ENCODE measurements around the gene SLC22A24. TPM values are rescaled to one million over a fixed set of nuclear protein-coding genes. Genes with fewer than 3 reads are reported as not detected.
"Not testable (repeated sequence)": the region's sequence is repeated elsewhere in the genome, so short reads cannot be mapped to it uniquely, and the experiment has no call there.

SLC22A24 gene
- total and polyA plus RNA-seq, 8 donors, result not detected

DNA sequence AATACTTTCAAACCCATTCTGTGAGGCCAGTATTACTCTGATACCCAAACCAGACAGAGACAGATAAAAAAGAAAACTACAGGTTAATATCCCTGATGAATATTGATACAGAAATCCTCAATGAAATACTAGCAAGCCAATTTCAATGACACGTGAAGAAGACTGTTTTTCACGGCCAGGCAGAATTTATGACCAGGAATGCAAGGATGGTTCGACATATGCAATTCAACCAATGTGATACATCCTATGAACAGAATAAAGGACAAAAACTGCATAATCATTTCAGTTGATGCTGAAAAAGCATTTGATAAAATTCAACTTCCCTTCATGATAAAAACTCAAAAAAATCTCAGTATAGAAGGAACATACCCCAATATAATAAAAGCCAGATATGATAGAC, 44.5 kb downstream of the SLC22A24 start:
- H3K27me3 ChIP-seq, result no peaks in the 10 kb centered on the region
- H3K4me1 ChIP-seq, result peaks cover 0 to 3% (median 0%) of the 10 kb centered on the region in 4 donors
- no peak overlapping the region for H3K27ac ChIP-seq
- H3K36me3 ChIP-seq, result no peaks in the 10 kb centered on the region
- TF ChIP-seq POLR2A (IDR thresholded peaks at IDR 0.05), result no peak
- no peak for TF ChIP-seq EP300 (IDR thresholded peaks at IDR 0.05)
- TF ChIP-seq POLR2AphosphoS5 (IDR thresholded peaks at IDR 0.05), result no peak
- TF ChIP-seq, protein P1, sequence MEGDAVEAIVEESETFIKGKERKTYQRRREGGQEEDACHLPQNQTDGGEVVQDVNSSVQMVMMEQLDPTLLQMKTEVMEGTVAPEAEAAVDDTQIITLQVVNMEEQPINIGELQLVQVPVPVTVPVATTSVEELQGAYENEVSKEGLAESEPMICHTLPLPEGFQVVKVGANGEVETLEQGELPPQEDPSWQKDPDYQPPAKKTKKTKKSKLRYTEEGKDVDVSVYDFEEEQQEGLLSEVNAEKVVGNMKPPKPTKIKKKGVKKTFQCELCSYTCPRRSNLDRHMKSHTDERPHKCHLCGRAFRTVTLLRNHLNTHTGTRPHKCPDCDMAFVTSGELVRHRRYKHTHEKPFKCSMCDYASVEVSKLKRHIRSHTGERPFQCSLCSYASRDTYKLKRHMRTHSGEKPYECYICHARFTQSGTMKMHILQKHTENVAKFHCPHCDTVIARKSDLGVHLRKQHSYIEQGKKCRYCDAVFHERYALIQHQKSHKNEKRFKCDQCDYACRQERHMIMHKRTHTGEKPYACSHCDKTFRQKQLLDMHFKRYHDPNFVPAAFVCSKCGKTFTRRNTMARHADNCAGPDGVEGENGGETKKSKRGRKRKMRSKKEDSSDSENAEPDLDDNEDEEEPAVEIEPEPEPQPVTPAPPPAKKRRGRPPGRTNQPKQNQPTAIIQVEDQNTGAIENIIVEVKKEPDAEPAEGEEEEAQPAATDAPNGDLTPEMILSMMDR (IDR thresholded peaks at IDR 0.05), result no peak
- H3K4me3 ChIP-seq, result no peak overlapping the region
- peaks cover 4 to 37% (median 25%) of the 10 kb centered on the region in 4 donors for H3K9me3 ChIP-seq
- intact Hi-C loops (cut with DNase I; ENCODE audit: low total_unique reads), result no loop called here
- 59 to 96% (median 77%) methylated on average over 3 of the region's 3 CpGs for WGBS, 5 donors
- DNase-seq, result no peak

GRCh38 chr11:63080682-63081081, 63.3 kb downstream of the SLC22A24 start:
- 62 to 66% (median 64%) methylated on average over 2 of the region's 2 CpGs for WGBS, 5 donors
- H3K9me3 ChIP-seq, result no peaks in the 10 kb centered on the region
- H3K4me3 ChIP-seq, result no peak overlapping the region
- H3K27ac ChIP-seq, result no peak overlapping the region
- no peaks in the 10 kb centered on the region for H3K4me1 ChIP-seq
- no peak for DNase-seq
- H3K27me3 ChIP-seq, result peaks cover 0 to 4% (median 0%) of the 10 kb centered on the region in 3 donors
- no peak for TF ChIP-seq POLR2AphosphoS5 (IDR thresholded peaks at IDR 0.05)
- TF ChIP-seq, protein P1 (IDR thresholded peaks at IDR 0.05), result no peak
- TF ChIP-seq EP300 (IDR thresholded peaks at IDR 0.05), result no peak
- TF ChIP-seq POLR2A (IDR thresholded peaks at IDR 0.05), result no peak
- no peaks in the 10 kb centered on the region for H3K36me3 ChIP-seq
- intact Hi-C loops (cut with DNase I; ENCODE audit: low total_unique reads), result no loop called here

GRCh38 chr11:63046203-63046602, 97.8 kb downstream of the SLC22A24 start:
- intact Hi-C loops (cut with DNase I; ENCODE audit: low total_unique reads), result loop anchor here (10.0 kb wide), 1 partner anchor 169 kb away; no protein-coding TSS in a partner anchor
- H3K36me3 ChIP-seq, H3K4me3 ChIP-seq, DNase-seq, H3K27ac ChIP-seq, H3K27me3 ChIP-seq, H3K4me1 ChIP-seq: not testable (repeated sequence)
- WGBS, 5 donors, result 39 to 67% (median 58%) methylated on average over 1 of the region's 1 CpG
- peaks cover 0 to 17% (median 7%) of the 10 kb centered on the region in 4 donors for H3K9me3 ChIP-seq

GRCh38 chr11:63042596-63042995, 101.4 kb downstream of the SLC22A24 start:
- Histone ChIP-seq H3K27me3 (no peaks in the 10 kb centered on the region), H3K4me1 (no peaks in the 10 kb centered on the region), H3K36me3 (no peaks in the 10 kb centered on the region), H3K27ac (no peak overlapping the region), H3K9me3 (no peaks in the 10 kb centered on the region), H3K4me3 (no peak overlapping the region)
- WGBS, 5 donors, result 92 to 97% (median 95%) methylated on average over 3 of the region's 3 CpGs
- no peak for TF ChIP-seq EP300 (IDR thresholded peaks at IDR 0.05)
- TF ChIP-seq POLR2AphosphoS5 (IDR thresholded peaks at IDR 0.05), result no peak
- TF ChIP-seq POLR2A (IDR thresholded peaks at IDR 0.05), result no peak
- TF ChIP-seq, protein P1 (IDR thresholded peaks at IDR 0.05), result no peak
- intact Hi-C loops (cut with DNase I; ENCODE audit: low total_unique reads), result loop anchor here (10.0 kb wide), 1 partner anchor 172 kb away; no protein-coding TSS in a partner anchor
- no peak for DNase-seq

DNA sequence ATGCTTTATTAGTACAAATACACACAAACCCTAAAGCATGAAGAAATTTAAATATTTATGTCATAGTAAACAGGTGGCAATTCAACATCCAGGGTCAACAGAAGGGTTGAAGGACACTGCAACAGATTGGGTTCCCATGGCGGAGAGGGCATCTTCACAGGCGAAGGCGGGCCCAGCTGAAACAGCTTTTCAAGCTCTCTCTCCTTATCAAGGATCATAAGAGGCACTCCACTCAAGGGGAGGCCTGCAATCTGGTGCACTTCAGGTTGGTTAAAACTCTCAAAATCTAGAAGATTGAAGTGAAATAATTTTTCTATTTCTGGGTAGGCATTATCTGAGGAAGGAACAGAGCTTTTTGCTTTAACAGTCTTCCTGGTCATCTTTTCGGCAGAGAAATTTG, 111.6 kb downstream of the SLC22A24 start:
- H3K9me3 ChIP-seq, result no peaks in the 10 kb centered on the region
- no peak for TF ChIP-seq POLR2A (IDR thresholded peaks at IDR 0.05)
- TF ChIP-seq EP300 (IDR thresholded peaks at IDR 0.05), result no peak
- TF ChIP-seq, protein P1 (IDR thresholded peaks at IDR 0.05), result no peak
- no peak for TF ChIP-seq POLR2AphosphoS5 (IDR thresholded peaks at IDR 0.05)
- no peaks in the 10 kb centered on the region for H3K27me3 ChIP-seq
- H3K4me3 ChIP-seq, result no peak overlapping the region
- H3K36me3 ChIP-seq, result no peaks in the 10 kb centered on the region
- intact Hi-C loops (cut with DNase I; ENCODE audit: low total_unique reads), result no loop called here
- 94 to 98% (median 95%) methylated on average over 4 of the region's 4 CpGs for WGBS, 5 donors
- H3K27ac ChIP-seq, result no peak overlapping the region
- H3K4me1 ChIP-seq, result peaks cover 0 to 10% (median 4%) of the 10 kb centered on the region in 4 donors
- no peak for DNase-seq

Measured in stomach (tissue), 9 donors.